Heart left ventricle (tissue), 16 donors: ENCODE data around the gene POC1A. TPM values are rescaled to one million over a fixed set of nuclear protein-coding genes. Genes with fewer than 3 reads are reported as not detected.

Experiments
- ATAC-seq, 4 donors: fragments of 200-7000 bp; cut with Tn5 transposase; one replicate each; pipeline ENCODE4 v1.9.1; 2020 to 2022; ENCODE audit warnings: moderate library complexity in 4 of 4, mild to moderate bottlenecking in 3 of 4, moderate number of reproducible peaks in 1 of 4
- DNase-seq, 5 donors: peaks; one replicate each; pipeline ENCODE4 v3.0.0-alpha.2; 2020
- H3K27ac ChIP-seq, 12 donors: fragments of 200-600 bp; sonication (generic) in 4 of 12; one replicate each; pipeline versions ENCODE4 v1.5.0 to v1.8.0; 2016 to 2022; ENCODE audit warnings: mild to moderate bottlenecking in 2 of 12
- H3K27me3 ChIP-seq, 9 donors: fragments of 200-600 bp; sonication (generic) in 2 of 9; one replicate each; pipeline versions ENCODE4 v1.5.1 to v1.8.0; 2016 to 2022; ENCODE audit warnings: mild to moderate bottlenecking in 3 of 9
- H3K36me3 ChIP-seq, 9 donors: fragments of 200-600 bp; sonication (generic) in 2 of 9; one replicate each; pipeline versions ENCODE4 v1.5.0 to v1.8.0; 2018 to 2022; ENCODE audit warnings: mild to moderate bottlenecking in 2 of 9
- H3K4me1 ChIP-seq, 12 donors: fragments of 200-600 bp; sonication (generic) in 4 of 12; one replicate each; pipeline versions ENCODE4 v1.5.0 to v1.8.0; 2016 to 2022; ENCODE audit warnings: mild to moderate bottlenecking in 3 of 12
- H3K4me3 ChIP-seq, 12 donors: fragments of 200-600 bp; sonication (generic) in 4 of 12; one replicate each; pipeline versions ENCODE4 v1.5.0 to v1.8.0; 2017 to 2022; ENCODE audit warnings: mild to moderate bottlenecking in 9 of 12, moderate library complexity in 4 of 12
- H3K9me3 ChIP-seq, 12 donors: fragments of 200-600 bp; sonication (generic) in 4 of 12; one replicate each; pipeline versions ENCODE4 v1.5.0 to v1.8.0; 2016 to 2022; ENCODE audit warnings: mild to moderate bottlenecking in 1 of 12
- POLR2A ChIP-seq, 2 donors: fragments of 450-650 bp; IDR thresholded peaks; one replicate each; pipeline ENCODE4 v1.6.1; 2017; ENCODE audit warnings: antibody characterized with exemption in 2 of 2, mild to moderate bottlenecking in 2 of 2, moderate library complexity in 2 of 2
- WGBS, 4 donors: extraction: QIAGEN DNeasy Blood & Tissue Kit in 2 of 4; methylation state at CpG; one replicate each; pipeline versions ENCODE4 v1.1.5 to v1.1.7; 2013 to 2018; 5-methylcytosine and 5-hydroxymethylcytosine counted together
- intact Hi-C, 10 donors: fragments of 100-400 bp; cut with DNase I; formaldehyde crosslinking; loops; one replicate each; pipeline versions ENCODE4 v1.11.1 to v1.14.2; 2022
- polyA plus RNA-seq, 2 donors: library from polyadenylated mRNA; stranded (reverse); fragments of 200-250 nt; gene quantifications; one replicate each; pipeline ENCODE4 v1.2.3, GENCODE V29; 2013
- total RNA-seq, 9 donors: library from RNA; depleted of rRNA in 2 of 9; stranded (reverse); fragments of >200 nt in 2 of 9; fragmentation: NEBNext Ultra II Directional in 3 of 9; extraction: Animal tissue kit (Norgen Biotek cat#: 25700) in 3 of 9; gene quantifications; one replicate each; pipeline versions ENCODE4 v1.1.0 to v1.2.4, GENCODE V29; 2016 to 2023
- TF ChIP-seq, protein P1 (sequence below), 12 donors: fragments of 200-600 bp; sonication (generic) in 4 of 12; IDR thresholded peaks; one replicate each; pipeline versions ENCODE4 v1.5.0 to v1.8.0; 2018 to 2022; ENCODE audit warnings: antibody characterized with exemption in 12 of 12, mild to moderate bottlenecking in 5 of 12
- donor health status: ischemic (EF 13 %, LVEDD 7.1; RV severe dilation, severe dysfunction).
- donor health status: healthy with polysubstance abuse.
- donor health status: DM: no; HTN: yes; CAD: no.
- donor health status: DM: no; HTN: no; CAD: no.
- donor health status: ischemic (EF 25% LVEDD 6.9; RV normal size, moderate dysfunction).
- donor health status: ischemic (EF 25% LVEDD 5.7; RV mildly dilated, moderate dysfunction).
- donor health status: healthy.
- donor health status: DM: yes; HTN: yes; CAD: no.
- donor health status: ischemic (EF 35%, LVEDD 5.7; RV mildly dilated, moderate dysfunction).
- donor health status: nonischemic (EF 11% LVEDD 7.7; RV severe dilation, severe dysfunction).
- donor health status: DM: yes; HTN: yes; CAD: no.
- donor health status: PGD.
- donor health status: ischemic (EF 29% LVEDD 5.4; RV normal size, mild dysfunction).
- donor health status: nonischemic (EF 23%, LVEDD 6.1; RV moderate dilation, normal function).

Gene POC1A
- total and polyA plus RNA-seq, 11 donors, result 0.50 to 5.2 (median 1.4) TPM

DNA sequence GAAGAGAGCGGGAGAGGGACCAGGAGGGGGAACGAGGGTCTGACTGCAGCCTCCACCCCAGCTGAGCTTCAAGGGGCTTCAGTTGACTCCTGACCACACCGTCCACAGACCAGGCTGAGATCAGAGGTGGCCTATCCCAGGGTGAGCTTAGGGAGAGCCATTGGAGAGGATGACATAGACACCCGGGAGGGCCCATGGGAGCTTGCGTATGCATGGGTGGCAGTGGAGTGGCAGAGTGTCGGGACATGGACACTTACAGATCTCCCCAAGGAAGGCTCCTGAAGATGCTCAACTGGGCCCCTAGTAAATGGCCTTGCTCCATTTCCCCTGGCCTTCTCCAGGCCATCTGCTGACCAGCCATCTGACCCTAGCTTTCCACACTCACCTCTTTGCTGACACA lies 31.1 kb upstream of the POC1A start:
- intact Hi-C loops, result no loop called here
- WGBS, 4 donors, result 92 to 97% (median 95%) methylated on average over 6 of the region's 6 CpGs
- Histone ChIP-seq H3K9me3 (no peaks in the 10 kb centered on the region), H3K36me3 (no peaks in the 10 kb centered on the region), H3K27ac (peak overlapping the region in 3 of 12 donors; percentile 66 to 80 (median 77)), H3K4me3 (no peak overlapping the region), H3K27me3 (no peaks in the 10 kb centered on the region), H3K4me1 (peaks cover 3 to 49% (median 29%) of the 10 kb centered on the region in 12 donors)
- TF ChIP-seq, protein P1, sequence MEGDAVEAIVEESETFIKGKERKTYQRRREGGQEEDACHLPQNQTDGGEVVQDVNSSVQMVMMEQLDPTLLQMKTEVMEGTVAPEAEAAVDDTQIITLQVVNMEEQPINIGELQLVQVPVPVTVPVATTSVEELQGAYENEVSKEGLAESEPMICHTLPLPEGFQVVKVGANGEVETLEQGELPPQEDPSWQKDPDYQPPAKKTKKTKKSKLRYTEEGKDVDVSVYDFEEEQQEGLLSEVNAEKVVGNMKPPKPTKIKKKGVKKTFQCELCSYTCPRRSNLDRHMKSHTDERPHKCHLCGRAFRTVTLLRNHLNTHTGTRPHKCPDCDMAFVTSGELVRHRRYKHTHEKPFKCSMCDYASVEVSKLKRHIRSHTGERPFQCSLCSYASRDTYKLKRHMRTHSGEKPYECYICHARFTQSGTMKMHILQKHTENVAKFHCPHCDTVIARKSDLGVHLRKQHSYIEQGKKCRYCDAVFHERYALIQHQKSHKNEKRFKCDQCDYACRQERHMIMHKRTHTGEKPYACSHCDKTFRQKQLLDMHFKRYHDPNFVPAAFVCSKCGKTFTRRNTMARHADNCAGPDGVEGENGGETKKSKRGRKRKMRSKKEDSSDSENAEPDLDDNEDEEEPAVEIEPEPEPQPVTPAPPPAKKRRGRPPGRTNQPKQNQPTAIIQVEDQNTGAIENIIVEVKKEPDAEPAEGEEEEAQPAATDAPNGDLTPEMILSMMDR (IDR thresholded peaks at IDR 0.05), result no peak
- no peak for TF ChIP-seq POLR2A (IDR thresholded peaks at IDR 0.05)
- no peak for DNase-seq
- no peak for ATAC-seq

DNA sequence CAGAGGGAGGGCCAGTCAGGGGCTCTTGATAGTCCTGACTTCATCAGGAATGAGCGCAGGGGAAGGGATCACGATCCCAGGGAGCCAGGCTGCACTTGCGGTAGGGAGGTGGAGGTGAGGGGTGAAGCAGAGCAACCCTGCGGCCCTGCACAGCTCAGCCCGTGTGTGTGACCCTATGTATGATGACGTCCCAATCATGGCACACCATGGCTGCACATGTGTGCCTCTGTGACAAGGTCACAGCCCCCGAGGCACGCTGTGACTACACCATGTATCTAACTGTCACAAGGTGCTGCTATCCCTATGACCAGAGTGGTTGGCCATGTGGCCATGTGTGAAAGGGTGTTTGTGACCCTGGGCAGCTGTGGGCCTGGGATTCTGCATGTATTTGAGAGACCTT lies 30.5 kb upstream of the POC1A start:
- no peaks in the 10 kb centered on the region for H3K27me3 ChIP-seq
- H3K36me3 ChIP-seq, result no peaks in the 10 kb centered on the region
- no peak overlapping the region for H3K4me3 ChIP-seq
- peak overlapping the region; percentile 37 to 87 (median 72) for H3K27ac ChIP-seq
- H3K9me3 ChIP-seq, result no peaks in the 10 kb centered on the region
- no peak for TF ChIP-seq POLR2A (IDR thresholded peaks at IDR 0.05)
- TF ChIP-seq, protein P1 (IDR thresholded peaks at IDR 0.05), result no peak
- H3K4me1 ChIP-seq, result peaks cover 3 to 45% (median 24%) of the 10 kb centered on the region in 12 donors
- DNase-seq (no peak), ATAC-seq (no peak)
- 94 to 97% (median 94%) methylated on average over 8 of the region's 8 CpGs for WGBS, 4 donors
- intact Hi-C loops, result loop anchor here in 1 of 10 donors (1.0 kb wide), 1 partner anchor 33 kb away; no protein-coding TSS in a partner anchor

DNA sequence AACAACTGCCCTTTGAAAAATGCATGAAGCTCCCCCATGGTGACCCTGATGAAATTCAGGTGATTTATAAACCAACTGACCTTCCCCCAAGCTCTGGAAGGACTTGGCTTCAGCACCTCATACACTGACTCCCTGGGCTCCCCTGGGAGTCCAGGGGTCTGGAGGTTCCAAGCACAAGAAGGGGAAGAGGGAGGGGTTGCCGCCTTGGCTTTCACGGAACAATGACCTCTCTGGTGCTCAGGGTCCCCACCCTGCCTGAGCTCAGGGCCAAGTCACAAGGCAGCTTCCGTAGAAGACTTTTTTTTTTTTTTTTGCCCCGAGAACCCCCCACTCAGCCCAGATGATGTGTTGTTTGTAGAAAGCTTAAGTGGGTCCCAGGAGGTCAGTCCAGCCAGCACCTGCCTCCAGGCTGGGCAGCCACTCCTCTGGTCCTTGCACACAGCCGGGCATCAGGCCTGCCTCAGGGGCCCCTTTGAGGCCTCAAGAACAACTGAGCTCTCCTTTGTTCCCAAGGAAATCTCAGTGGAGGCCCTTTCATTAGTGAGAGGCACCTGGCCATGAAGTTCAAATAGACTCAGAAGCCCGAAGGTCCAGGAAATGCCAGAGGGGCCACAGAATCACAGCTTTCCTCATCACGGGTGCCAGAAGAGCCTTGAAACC lies 29.7 kb upstream of the POC1A start:
- intact Hi-C loops, result loop anchor here in 1 of 10 donors (1.0 kb wide), 1 partner anchor 33 kb away; no protein-coding TSS in a partner anchor
- no peak for TF ChIP-seq POLR2A (IDR thresholded peaks at IDR 0.05)
- TF ChIP-seq, protein P1 (IDR thresholded peaks at IDR 0.05), result no peak
- H3K27ac ChIP-seq, result peak overlapping the region; percentile 37 to 87 (median 73)
- WGBS, 4 donors, result 53 to 72% (median 64%) methylated on average over 6 to 7 of the region's 7 CpGs
- peak; percentile 70 to 93 (median 74) for ATAC-seq
- H3K27me3 ChIP-seq, result no peaks in the 10 kb centered on the region
- no peak overlapping the region for H3K4me3 ChIP-seq
- H3K36me3 ChIP-seq, result no peaks in the 10 kb centered on the region
- DNase-seq, result peak; percentile 62 to 80 (median 73)
- H3K9me3 ChIP-seq, result no peaks in the 10 kb centered on the region
- H3K4me1 ChIP-seq, result peaks cover 3 to 41% (median 21%) of the 10 kb centered on the region in 12 donors

DNA sequence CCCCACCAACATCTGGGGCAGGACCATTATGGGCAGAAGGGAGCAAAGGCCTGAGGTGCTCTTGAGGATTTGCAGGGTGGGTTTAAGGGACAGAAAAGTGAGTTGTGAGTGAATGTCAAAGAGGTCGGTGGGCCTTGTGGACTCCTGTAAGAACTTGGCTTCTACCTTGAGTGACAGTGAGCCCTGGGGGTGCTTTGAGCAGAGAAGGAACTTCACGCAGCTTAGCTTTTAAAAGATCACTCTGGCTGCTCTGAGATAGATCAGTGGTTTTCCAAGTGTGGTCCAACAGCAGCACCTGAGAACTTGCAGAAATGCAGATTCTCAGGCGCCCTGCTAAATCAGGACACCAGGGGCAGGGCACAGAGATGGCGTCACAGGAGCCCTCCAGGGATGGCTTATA lies 28.5 kb upstream of the POC1A start:
- Histone ChIP-seq H3K27me3 (no peaks in the 10 kb centered on the region), H3K9me3 (no peaks in the 10 kb centered on the region), H3K4me3 (no peak overlapping the region), H3K36me3 (no peaks in the 10 kb centered on the region), H3K27ac (peak overlapping the region in 8 of 12 donors; percentile 22 to 80 (median 69)), H3K4me1 (peaks cover 3 to 38% (median 21%) of the 10 kb centered on the region in 12 donors)
- ATAC-seq (no peak), DNase-seq (no peak)
- TF ChIP-seq POLR2A (IDR thresholded peaks at IDR 0.05), result no peak
- TF ChIP-seq, protein P1 (IDR thresholded peaks at IDR 0.05), result no peak
- WGBS, 4 donors, result 93 to 96% (median 94%) methylated on average over 4 of the region's 4 CpGs
- intact Hi-C loops, result loop anchor here in 1 of 10 donors (1.0 kb wide), 1 partner anchor 37 kb away; no protein-coding TSS in a partner anchor
